Gastroesophageal sphincter (tissue), 3 donors: ENCODE measurements around the gene ACTN1.

Source experiments
- CTCF ChIP-seq, 4 experiments: fragments of 200-600 bp in 2 of 4; fragments of 450-650 bp in 2 of 4; sonication (generic) in 1 of 4; IDR thresholded peaks; one replicate each; pipeline ENCODE4 v1.5.1; 2017 to 2019; ENCODE audit warnings: antibody characterized with exemption in 4 of 4, mild to moderate bottlenecking in 2 of 4, moderate library complexity in 2 of 4
- EP300 ChIP-seq: sonication (generic); formaldehyde crosslinking; IDR thresholded peaks from one replicate; pipeline ENCODE4 v1.6.1; 2017; ENCODE audit warnings: antibody characterized with exemption, mild to moderate bottlenecking
- POLR2A ChIP-seq, 2 donors: fragments of 450-650 bp; IDR thresholded peaks; one replicate each; pipeline ENCODE4 v1.6.1; 2017; ENCODE audit warnings: antibody characterized with exemption in 2 of 2, mild to moderate bottlenecking in 2 of 2, moderate library complexity in 1 of 2
- POLR2AphosphoS5 ChIP-seq: sonication (generic); formaldehyde crosslinking; IDR thresholded peaks from one replicate; pipeline ENCODE4 v1.6.1; 2017; ENCODE audit warnings: antibody characterized with exemption

GRCh38 chr14:68884031-68885030 is 94.8 kb downstream of the ACTN1 start:
- TF ChIP-seq CTCF (IDR thresholded peaks at IDR 0.05) (no peak), POLR2AphosphoS5 (peak; percentile 33), POLR2A (IDR thresholded peaks at IDR 0.05) (no peak), EP300 (no peak)
